ENCODE results near the gene IFI6. TPM values are rescaled to one million over a fixed set of nuclear protein-coding genes. Genes with fewer than 3 reads are reported as not detected.

Gene IFI6
- total and polyA plus RNA-seq, 2 of the 13 experiments (the other 11 are each of a cell fraction or from before 2014, with no cell fraction given): 12.9 to 13.2 TPM

- Histone ChIP-seq H3K9ac (ENCODE audit: insufficient read depth, low read depth, low read length) (no peak overlapping the region), H3K27me3 (ENCODE audit: control insufficient read depth in 1 of 2, insufficient read depth in 2 of 2, low read length in 2 of 2) (peaks cover 4 to 36% of the 10 kb centered on the region in 2 experiments; a peak in 4 of 5 replicates), H3K4me3 (replicated peaks in 1 of 3; ENCODE audit: insufficient read depth in 1 of 3, low read depth in 2 of 3, low read length in 3 of 3) (peak overlapping the region in 1 of 3 experiments; percentile 50; a peak in 2 of 6 replicates), H3K9me3 (ENCODE audit: low read length) (peaks cover 8% of the 10 kb centered on the region), H3K4me2 (ENCODE audit: low read depth, low read length) (peak overlapping the region; percentile 61), H3K27ac (ENCODE audit: extremely low read length, insufficient read depth, low read length) (no peak overlapping the region), H4K20me1 (ENCODE audit: insufficient read depth, low read length) (no peaks in the 10 kb centered on the region), H3K4me1 (ENCODE audit: insufficient read depth, low read length) (peaks cover 48% of the 10 kb centered on the region), H2AFZ (ENCODE audit: low read length) (no peak overlapping the region), H3K79me2 (ENCODE audit: insufficient read depth, low read length) (no peaks in the 10 kb centered on the region), H3K36me3 (replicated peaks in 1 of 2; ENCODE audit: control insufficient read depth in 1 of 2, insufficient read depth in 2 of 2, low read length in 2 of 2) (no peaks in the 10 kb centered on the region)
- POLR2A ChIA-PET: interaction anchor here (0.9 to 1.7 kb wide), 3 partner anchors 14 to 65 kb away, joined by 4 to 9 read pairs (median 4); partner anchors contain the start of genes FAM76A and IFI6
- CTCF ChIA-PET (ENCODE audit: low intra/inter-chr PET ratio, low total read pairs): no interaction called here
- peak; percentile 76 for ATAC-seq
- in situ Hi-C loops (cut with HindIII; ENCODE audit: extremely low pct_ligation_motif_present, low pct_unique_long_range_greater_than_20kb) (no loop called here), intact Hi-C loops (cut with micrococcal nuclease; ENCODE audit: unreplicated experiment) (no loop called here)
- FAIRE-seq: no peak
- DNase-seq (ENCODE audit: low spot score): no peak
- WGBS (ENCODE audit: low lambda C conversion rate): 15% methylated on average over 10 of the region's 21 CpGs
- no TSS peak for BruUV-seq (replicated peaks)
- TF ChIP-seq, protein P1, sequence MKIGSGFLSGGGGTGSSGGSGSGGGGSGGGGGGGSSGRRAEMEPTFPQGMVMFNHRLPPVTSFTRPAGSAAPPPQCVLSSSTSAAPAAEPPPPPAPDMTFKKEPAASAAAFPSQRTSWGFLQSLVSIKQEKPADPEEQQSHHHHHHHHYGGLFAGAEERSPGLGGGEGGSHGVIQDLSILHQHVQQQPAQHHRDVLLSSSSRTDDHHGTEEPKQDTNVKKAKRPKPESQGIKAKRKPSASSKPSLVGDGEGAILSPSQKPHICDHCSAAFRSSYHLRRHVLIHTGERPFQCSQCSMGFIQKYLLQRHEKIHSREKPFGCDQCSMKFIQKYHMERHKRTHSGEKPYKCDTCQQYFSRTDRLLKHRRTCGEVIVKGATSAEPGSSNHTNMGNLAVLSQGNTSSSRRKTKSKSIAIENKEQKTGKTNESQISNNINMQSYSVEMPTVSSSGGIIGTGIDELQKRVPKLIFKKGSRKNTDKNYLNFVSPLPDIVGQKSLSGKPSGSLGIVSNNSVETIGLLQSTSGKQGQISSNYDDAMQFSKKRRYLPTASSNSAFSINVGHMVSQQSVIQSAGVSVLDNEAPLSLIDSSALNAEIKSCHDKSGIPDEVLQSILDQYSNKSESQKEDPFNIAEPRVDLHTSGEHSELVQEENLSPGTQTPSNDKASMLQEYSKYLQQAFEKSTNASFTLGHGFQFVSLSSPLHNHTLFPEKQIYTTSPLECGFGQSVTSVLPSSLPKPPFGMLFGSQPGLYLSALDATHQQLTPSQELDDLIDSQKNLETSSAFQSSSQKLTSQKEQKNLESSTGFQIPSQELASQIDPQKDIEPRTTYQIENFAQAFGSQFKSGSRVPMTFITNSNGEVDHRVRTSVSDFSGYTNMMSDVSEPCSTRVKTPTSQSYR (CRISPR knock-in tag; IDR thresholded peaks at IDR 0.05; ENCODE audit: borderline replicate concordance): peak; percentile 54; the same call in 1 of the 2 replicates
- TF ChIP-seq ARNT (IDR thresholded peaks at IDR 0.05): no peak
- TF ChIP-seq GTF3A (CRISPR knock-in tag; conservative IDR thresholded peaks at IDR 0.05): no peak
- TF ChIP-seq, protein P2, sequence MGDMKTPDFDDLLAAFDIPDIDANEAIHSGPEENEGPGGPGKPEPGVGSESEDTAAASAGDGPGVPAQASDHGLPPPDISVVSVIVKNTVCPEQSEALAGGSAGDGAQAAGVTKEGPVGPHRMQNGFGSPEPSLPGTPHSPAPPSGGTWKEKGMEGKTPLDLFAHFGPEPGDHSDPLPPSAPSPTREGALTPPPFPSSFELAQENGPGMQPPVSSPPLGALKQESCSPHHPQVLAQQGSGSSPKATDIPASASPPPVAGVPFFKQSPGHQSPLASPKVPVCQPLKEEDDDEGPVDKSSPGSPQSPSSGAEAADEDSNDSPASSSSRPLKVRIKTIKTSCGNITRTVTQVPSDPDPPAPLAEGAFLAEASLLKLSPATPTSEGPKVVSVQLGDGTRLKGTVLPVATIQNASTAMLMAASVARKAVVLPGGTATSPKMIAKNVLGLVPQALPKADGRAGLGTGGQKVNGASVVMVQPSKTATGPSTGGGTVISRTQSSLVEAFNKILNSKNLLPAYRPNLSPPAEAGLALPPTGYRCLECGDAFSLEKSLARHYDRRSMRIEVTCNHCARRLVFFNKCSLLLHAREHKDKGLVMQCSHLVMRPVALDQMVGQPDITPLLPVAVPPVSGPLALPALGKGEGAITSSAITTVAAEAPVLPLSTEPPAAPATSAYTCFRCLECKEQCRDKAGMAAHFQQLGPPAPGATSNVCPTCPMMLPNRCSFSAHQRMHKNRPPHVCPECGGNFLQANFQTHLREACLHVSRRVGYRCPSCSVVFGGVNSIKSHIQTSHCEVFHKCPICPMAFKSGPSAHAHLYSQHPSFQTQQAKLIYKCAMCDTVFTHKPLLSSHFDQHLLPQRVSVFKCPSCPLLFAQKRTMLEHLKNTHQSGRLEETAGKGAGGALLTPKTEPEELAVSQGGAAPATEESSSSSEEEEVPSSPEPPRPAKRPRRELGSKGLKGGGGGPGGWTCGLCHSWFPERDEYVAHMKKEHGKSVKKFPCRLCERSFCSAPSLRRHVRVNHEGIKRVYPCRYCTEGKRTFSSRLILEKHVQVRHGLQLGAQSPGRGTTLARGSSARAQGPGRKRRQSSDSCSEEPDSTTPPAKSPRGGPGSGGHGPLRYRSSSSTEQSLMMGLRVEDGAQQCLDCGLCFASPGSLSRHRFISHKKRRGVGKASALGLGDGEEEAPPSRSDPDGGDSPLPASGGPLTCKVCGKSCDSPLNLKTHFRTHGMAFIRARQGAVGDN (CRISPR knock-in tag; IDR thresholded peaks at IDR 0.05): peak; percentile 36; the same call in 1 of the 2 replicates
- TF ChIP-seq, protein P3, sequence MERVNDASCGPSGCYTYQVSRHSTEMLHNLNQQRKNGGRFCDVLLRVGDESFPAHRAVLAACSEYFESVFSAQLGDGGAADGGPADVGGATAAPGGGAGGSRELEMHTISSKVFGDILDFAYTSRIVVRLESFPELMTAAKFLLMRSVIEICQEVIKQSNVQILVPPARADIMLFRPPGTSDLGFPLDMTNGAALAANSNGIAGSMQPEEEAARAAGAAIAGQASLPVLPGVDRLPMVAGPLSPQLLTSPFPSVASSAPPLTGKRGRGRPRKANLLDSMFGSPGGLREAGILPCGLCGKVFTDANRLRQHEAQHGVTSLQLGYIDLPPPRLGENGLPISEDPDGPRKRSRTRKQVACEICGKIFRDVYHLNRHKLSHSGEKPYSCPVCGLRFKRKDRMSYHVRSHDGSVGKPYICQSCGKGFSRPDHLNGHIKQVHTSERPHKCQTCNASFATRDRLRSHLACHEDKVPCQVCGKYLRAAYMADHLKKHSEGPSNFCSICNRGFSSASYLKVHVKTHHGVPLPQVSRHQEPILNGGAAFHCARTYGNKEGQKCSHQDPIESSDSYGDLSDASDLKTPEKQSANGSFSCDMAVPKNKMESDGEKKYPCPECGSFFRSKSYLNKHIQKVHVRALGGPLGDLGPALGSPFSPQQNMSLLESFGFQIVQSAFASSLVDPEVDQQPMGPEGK (CRISPR knock-in tag; IDR thresholded peaks at IDR 0.05): no peak
- no peak for TF ChIP-seq KMT2B (CRISPR knock-in tag; IDR thresholded peaks at IDR 0.05)
- peak; percentile 26; the same call in 1 of the 2 replicates for TF ChIP-seq TFAP4 (IDR thresholded peaks at IDR 0.05; ENCODE audit: borderline replicate concordance, low read depth)
- TF ChIP-seq NR1H2 (CRISPR knock-in tag; IDR thresholded peaks at IDR 0.05; ENCODE audit: borderline replicate concordance, low read depth): no peak
- peak; percentile 36 for TF ChIP-seq TCF7 (IDR thresholded peaks at IDR 0.05; ENCODE audit: low read depth)
- TF ChIP-seq HMG20B (CRISPR knock-in tag; conservative IDR thresholded peaks at IDR 0.05): no peak
- TF ChIP-seq, protein P4, sequence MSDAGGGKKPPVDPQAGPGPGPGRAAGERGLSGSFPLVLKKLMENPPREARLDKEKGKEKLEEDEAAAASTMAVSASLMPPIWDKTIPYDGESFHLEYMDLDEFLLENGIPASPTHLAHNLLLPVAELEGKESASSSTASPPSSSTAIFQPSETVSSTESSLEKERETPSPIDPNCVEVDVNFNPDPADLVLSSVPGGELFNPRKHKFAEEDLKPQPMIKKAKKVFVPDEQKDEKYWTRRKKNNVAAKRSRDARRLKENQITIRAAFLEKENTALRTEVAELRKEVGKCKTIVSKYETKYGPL (CRISPR knock-in tag; IDR thresholded peaks at IDR 0.05): no peak
- TF ChIP-seq PRMT3 (CRISPR knock-in tag; IDR thresholded peaks at IDR 0.05; ENCODE audit: borderline replicate concordance, low read depth): no peak
Observed at GRCh38 chr1:27686223-27686990, 14.4 kb upstream of the IFI6 start.
